GM21576 (cell line): ENCODE data around the gene RCOR1.

Experiments
- ATAC-seq: cut with Tn5 transposase; IDR thresholded peaks from one replicate; pipeline ENCODE4 v1.9.1; 2021; ENCODE audit warnings: mild to moderate bottlenecking, moderate library complexity; ENCODE audit not compliant: unreplicated experiment

The RCOR1 gene

DNA sequence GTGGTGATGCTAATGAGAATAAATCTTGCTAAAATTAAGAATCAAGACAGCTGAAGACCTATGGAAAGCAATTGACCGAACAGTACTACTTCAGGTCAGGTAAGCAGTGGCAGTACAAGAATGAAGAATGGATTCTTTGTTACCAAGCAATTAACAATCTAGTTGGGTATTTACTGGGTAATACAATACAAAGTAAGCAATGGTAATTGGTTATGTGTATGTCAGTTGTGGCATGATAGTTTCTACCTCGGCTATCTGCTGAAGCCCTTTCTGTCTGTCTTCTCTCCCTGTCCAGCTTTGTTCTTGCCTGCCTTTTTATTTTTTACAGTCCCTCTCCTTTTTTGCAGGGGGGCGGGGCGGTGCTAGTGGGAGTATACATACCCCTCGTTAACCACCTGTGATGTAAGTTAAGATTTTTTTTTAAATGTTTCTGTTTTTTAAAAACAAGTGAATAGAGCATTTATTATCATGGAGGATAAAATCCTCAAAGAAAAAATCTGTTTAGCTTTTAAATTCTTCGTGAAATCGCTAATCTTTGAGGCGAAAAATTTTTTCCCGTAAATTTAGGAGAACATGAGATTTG is 75.9 kb downstream of the RCOR1 start:
- no peak for ATAC-seq

DNA sequence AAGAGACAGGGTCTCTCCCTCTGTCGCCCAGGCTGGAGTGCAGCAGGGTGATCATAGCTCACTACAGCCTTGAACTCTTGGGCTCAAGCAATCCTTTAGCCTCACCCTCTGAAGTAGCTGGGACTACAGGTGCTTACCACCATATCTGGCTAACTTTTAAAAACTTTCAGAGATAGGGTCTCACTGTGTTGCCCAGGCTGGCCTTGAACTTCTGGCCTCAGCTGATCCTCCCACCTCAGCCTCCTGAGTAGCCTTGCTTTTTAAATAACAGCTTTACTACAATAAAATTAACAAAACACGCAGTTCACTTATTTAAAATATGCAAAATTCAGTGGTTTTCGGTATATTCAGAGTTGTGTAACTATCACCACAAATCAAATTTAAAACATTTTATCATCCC is 79.0 kb downstream of the RCOR1 start:
- ATAC-seq: no peak

GRCh38 chr14:102672410-102672960 is 80.0 kb downstream of the RCOR1 start:
- no peak for ATAC-seq

DNA sequence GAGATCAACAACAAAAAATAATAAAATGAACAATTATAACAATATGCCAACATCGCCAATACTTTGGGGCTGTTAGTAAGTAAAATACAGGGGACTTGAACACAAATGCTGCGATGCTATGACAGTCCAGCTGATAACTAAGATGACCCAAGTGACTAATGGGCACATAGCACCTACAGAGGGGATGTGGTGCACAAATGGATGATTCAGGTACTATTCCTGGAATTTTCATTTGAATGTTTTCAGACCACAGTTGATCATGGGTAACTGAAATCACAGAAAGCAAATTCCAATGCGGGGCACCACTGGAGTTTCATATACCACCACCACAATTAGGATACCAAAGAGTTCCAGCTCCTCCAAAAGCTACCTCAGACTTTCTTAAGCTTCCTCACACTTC is 82.9 kb downstream of the RCOR1 start:
- no peak for ATAC-seq

DNA sequence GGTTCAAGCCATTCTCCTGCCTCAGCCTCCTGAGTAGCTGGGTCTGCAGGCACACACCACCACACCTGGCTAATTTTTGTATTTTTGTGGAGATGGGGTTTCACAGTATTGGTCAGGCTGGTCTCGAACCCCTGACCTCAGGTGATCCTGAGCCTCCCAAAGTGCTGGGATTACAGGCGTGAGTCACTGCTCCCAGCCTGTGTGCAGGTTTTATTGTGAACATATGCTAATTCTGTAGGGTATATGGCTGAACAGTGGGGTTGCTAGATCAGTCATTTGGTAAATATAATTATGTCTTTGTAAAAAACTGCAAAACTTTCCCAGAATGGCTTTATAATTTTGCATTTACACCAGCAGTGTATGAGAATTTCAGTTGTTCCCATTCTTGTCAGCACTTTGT is 85.9 kb downstream of the RCOR1 start:
- ATAC-seq: no peak

- no peak for ATAC-seq
Measured at GRCh38 chr14:102683399-102684297, 91.2 kb downstream of the RCOR1 start.

- no peak for ATAC-seq
Measured at GRCh38 chr14:102684298-102684663, 91.8 kb downstream of the RCOR1 start.

- ATAC-seq: no peak
Measured at GRCh38 chr14:102686196-102686801, 93.8 kb downstream of the RCOR1 start.

DNA sequence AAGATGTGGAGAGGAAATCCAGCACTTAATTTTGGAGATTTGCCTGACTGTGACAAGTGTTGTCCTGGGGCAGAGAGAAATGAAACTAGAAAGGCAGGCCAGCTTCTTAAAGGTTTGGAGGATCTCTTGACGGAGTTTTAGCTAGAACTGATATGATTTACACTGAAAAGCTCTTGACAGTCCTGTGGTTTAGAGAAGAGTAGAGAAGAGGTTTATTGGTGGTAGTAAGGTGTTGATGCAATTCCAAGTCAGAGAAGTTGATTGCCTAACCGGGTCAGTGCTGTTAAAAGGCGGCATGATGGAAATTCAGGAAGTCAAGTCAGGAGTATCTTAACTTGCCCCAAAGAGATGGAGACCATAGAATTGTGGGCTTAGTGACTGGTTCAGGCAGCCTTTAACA is 95.8 kb downstream of the RCOR1 start:
- ATAC-seq: no peak

GRCh38 chr14:102690509-102691286 is 98.2 kb downstream of the RCOR1 start:
- ATAC-seq: no peak

GRCh38 chr14:102691763-102692162 is 99.3 kb downstream of the RCOR1 start:
- ATAC-seq: no peak

- no peak for ATAC-seq
Measured at GRCh38 chr14:102692334-102692733, 99.9 kb downstream of the RCOR1 start.

DNA sequence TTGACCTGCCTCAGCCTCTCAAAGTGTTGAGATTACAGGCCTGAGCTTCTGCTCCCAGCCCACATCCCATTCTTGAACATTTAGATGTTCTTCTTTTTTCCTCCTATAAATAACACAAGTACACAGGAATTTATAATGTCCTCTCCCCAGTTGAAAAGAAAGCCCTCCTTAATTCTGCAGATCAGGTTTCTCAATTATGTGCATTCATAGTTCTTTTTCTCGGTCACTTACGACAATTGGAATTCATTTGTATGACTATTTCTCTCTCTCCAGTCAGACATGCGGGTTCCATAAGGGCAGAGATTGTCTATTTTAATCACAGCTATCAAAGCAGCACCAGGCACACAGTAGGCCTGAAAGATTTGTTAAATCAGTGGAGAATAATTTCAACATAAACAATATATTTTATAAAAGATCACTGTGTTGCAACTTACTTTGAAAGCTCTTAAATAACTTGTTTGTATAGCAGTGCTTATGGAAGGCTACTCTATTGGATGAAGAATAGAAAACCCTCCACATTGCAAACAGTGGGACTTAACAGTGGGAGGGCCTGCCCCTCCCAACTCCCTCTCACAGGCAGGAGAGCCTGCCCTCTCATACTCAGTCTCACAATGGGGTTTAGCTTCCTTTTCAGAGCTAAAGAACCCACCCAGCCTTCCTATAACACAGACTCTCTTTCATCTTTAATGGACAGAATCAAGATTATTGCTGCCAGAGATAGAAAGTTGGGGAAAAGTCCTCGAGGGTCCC is 100.7 kb downstream of the RCOR1 start:
- no peak for ATAC-seq

DNA sequence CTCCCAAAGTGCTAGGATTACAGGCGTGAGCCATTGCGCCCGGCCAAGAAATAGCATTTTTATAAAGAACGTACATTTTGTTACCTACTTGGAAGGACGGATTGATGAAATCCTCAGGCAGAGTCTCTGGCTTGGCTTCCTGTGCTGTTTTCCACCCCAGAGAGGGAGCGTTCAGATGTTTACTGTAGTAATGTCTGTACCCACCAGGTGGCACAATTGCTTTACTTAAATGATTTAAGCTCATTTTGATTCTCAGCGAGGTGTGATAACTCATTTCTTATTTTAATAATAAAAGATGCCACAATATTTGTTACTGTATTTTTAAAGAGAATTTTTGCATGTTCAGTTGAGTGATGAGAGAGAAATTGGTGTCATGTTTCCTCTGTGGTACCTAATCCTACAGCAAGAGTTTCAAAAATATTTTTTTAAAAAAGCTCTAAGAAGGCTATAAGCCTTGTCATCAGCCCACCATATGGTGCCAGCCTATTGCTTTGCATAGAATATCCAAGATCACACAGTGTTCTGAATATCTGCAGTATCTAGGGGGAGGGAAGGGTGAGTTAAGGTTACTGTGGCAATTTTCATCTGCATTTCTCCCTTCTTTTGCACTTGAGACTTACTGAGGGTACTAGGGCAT is 102.2 kb downstream of the RCOR1 start:
- ATAC-seq: no peak

DNA sequence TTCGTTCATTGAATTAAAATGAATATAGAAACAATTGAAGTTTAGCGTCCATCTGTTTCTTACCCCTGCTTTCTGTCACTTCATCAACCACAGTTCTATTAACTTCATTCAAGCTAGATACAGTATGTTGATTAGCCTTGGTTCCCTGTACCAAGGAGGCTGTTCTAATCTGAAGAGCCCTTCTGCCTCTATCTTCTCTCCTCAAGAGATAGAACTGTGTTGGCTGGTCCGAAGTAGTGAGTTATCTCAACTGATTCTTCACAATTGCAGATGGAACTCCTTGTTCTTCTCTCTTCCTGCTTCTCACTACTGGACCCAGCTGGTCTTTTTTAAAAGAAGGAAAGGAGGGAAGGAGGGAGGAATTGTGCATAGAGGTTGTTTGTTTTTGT is 102.7 kb downstream of the RCOR1 start:
- no peak for ATAC-seq

DNA sequence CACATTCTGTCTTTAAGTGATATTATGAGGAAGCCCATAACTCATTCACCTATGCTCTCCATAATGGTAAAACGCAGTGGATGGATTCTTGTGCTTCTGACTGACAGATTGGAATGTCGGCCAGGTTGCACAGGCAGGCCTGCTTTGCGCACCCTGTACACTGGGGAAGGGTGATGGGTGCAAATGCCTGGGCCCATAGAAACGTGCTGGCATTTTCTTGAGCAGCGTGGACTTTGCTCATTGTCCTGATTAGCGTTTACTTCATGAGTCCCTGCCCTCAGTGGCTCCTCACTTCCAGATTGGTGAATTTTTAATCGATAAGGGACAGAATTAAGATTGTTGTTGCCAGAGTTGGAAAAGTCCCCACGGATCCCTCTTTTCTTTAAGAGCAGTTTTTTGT is 103.9 kb downstream of the RCOR1 start:
- ATAC-seq: no peak

- no peak for ATAC-seq
Measured at GRCh38 chr14:102696856-102697495, 104.5 kb downstream of the RCOR1 start.

- no peak for ATAC-seq
Measured at GRCh38 chr14:102697501-102697900, 105.1 kb downstream of the RCOR1 start.

- no peak for ATAC-seq
Measured at GRCh38 chr14:102699416-102700110, 107.1 kb downstream of the RCOR1 start.
